Limb (tissue), 2 donors: ENCODE measurements around the gene IPO13.

Source experiments
- DNase-seq, 2 donors: peaks; one replicate each; pipeline ENCODE4 v3.0.0-alpha.2; 2016; ENCODE audit errors: extremely low spot score in 2 of 2

Gene IPO13

GRCh38 chr1:43973981-43974442 is 27.3 kb downstream of the IPO13 start:
- no peak for DNase-seq

DNA sequence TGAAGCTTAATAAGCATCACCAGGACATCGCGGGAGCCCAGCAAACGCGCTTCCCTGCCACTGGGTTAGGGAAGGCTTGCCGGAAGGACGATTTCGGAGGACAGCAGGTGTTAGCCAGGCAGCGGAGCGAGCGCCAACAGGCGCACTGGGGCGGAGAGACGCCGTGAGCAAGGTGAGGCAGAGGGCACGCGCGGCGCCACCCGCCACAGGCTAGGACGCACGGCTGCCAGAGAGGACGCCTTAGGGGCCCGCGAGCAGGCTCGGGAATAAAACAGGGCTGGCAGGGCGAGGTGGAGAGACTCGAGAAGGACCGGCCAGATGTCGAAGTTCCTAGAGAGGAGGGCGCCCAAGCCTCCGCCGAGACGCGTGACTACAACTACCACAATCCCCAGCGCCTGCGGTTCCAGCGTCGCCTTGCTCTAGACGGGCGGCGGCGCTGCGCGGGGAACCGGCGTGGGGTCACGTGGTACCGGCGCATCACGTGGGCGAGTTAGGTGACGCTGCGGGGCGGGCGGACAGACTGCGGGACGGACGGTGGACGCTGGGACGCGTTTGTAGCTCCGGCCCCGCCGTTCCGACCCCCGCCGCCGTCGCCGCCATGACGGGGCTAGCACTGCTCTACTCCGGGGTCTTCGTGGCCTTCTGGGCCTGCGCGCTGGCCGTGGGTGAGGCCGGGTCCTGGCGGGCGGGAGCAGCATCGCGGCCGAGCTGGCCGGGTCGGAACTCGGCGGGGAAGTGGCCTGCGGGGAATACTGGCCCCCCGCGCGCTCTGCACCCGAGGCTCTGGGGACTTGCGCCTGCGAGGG is 27.9 kb downstream of the IPO13 start, which contains the start of gene ATP6V0B:
Gene ATP6V0B, plus strand, starts transcription at position 518 of the 806 bp plus-strand sequence. Its CDS starts 81 bp downstream, at position 599.
- DNase-seq: peak; percentile 94 to 97

GRCh38 chr1:43975249-43975961 is 28.7 kb downstream of the IPO13 start:
- DNase-seq: no peak

DNA sequence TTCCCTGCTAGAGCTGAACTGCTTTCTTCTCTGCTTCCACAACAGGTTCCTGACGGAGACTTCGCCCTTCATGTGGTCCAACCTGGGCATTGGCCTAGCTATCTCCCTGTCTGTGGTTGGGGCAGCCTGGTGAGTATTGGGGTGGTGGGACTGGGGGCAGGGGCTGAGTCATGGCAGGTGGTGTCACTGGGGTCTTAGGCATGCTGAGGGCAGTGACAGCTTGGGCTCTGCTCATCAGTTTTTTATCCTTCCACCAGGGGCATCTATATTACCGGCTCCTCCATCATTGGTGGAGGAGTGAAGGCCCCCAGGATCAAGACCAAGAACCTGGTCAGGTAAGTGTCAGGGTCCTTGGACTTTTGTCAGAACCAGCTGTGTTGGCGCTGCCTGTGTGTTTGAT is 29.3 kb downstream of the IPO13 start:
- no peak for DNase-seq

DNA sequence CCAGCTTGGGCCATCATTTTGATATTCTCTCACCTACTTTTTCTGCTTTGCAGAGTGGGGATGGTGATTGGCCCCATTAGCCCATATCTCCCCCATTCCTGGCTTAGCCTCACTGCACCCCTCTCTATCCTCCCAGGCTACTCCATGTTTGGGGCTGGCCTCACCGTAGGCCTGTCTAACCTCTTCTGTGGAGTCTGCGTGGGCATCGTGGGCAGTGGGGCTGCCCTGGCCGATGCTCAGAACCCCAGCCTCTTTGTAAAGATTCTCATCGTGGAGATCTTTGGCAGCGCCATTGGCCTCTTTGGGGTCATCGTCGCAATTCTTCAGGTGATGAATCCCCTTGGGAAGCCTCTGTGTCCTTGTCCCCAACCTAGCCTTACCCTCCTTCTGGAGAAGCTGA is 30.1 kb downstream of the IPO13 start:
- DNase-seq: no peak

DNA sequence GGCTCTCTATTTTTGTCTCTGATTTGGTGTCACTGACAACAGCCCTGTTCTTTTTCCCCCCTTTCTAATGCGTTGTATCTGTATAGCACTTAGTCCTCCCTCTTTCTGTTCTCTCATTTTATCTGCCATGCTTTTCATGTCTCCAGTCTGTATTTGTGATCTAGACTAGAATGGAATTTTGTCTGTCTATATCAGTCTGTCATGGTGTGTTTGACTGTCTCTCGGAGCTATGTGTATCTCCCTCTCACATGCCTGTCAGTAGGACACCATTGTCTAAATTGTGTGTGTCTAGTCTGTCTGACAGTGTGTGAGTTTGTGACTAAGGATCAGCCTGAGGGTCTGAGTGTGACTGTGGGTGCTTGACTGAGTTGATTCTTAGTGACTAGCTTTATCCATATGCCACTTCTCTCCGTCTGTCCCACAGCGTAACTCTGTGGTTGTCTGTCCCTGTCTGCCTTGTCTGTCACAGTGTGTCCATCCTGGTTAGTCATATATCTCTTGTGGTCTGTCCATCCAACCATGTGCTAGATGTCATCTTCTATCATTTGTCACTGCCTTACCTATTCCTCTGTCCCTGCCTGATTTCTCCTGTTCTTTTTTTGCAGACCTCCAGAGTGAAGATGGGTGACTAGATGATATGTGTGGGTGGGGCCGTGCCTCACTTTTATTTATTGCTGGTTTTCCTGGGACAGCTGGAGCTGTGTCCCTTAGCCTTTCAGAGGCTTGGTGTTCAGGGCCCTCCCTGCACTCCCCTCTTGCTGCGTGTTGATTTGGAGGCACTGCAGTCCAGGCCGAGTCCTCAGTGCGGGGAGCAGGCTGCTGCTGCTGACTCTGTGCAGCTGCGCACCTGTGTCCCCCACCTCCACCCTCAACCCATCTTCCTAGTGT is 30.9 kb downstream of the IPO13 start:
- DNase-seq: no peak

- no peak for DNase-seq
Observed at GRCh38 chr1:43978264-43978550, 31.5 kb downstream of the IPO13 start.

DNA sequence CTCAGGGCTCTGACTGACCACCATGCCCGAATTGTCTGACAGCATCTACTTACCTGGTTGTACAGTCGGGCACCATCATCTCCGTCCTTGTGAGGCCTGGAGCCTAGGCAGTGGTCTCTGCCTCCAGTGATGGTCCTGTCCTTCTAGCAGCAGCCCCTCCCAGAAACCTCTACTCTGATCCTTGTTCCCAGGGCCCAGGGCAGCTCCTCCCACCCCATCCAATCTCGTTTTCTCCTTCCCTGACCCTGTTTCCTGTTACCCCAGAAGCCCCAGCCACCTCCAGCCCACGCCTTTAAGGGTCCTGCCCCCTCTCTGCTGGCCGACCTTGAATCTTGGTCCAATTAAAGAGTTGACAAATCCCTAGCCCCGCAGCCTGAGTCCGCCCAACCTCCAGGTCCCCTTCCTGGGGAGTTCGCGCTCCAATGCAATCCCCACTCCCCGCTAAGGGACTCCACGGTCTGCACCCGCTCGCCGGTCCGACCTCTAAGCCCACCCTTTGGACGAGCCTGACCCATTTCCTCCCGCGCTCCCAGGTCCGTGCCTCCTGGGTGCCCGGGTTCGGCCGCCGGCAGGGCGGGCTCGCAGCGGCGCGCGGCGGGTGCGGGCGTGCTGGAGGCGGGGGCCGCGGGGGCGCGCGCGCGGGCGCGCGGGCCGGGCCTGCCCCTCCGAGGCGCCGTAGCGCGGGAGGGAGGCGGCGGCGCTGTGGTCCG is 32.0 kb downstream of the IPO13 start, which contains the start of gene B4GALT2:
Gene B4GALT2, plus strand, starts transcription at position 660 of the 710 bp plus-strand sequence. CDS start 1,951 bp downstream, outside the sequence.
- peak in 1 of 2 donors; percentile 75 for DNase-seq

DNA sequence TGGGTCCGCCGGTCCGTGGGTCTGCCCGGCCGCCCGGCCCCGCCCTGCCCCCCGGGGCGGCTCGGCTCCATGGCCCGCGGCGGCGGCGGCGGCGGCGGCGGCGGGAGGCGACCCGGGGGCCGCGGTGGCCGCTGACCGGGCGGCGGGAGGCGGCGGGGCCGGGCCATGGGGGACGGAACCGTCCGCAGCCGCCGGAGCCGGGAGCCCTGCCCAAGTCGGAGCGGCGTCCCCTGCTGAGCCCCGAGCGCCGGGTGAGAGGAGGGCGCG is 32.4 kb downstream of the IPO13 start:
- DNase-seq: no peak

- DNase-seq: peak; percentile 10 to 76
Observed at GRCh38 chr1:43979528-43980254, 32.9 kb downstream of the IPO13 start.

DNA sequence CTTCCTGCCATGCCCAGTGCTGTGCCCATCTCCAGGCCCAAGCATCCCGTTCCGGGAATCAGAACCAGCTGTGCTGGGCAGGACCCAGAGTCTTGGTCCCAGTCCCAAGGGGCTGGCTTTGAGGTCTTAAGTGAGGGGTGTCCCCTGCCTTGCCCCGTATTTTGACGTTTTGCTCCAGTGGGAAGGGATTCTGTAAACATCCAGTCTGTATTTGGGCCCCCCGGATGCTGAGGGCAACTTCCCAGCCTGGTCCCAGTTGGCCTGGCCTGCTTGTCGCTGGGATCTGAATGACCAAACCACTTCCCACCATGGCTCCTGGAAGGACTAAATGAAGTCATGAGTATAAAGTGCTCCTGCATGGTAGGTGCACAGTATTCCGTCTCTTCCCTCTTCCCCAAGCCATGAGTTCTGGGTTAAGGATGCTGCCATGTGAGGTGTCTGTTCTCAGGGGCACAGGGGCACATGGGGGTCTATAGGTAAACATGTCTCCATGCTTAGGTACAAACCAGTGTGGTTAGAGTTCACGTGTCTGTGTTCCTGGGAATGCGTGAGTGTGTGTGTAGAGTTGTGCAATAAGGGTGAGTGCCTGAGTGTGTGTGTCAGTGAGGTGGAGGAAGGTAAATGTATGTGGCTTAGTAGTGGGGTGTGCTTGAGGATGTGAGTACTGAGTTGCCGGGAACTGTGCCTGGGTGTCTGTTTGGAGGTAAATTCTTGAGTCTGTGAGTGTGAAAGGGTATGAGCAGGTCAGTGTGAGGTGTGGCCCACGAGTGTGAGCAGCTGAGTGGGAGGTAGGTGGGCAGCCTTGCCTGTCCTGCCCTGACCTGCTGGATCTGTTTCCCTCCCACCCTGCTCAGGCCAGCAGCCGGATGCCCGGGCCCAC is 33.7 kb downstream of the IPO13 start:
- DNase-seq: no peak

DNA sequence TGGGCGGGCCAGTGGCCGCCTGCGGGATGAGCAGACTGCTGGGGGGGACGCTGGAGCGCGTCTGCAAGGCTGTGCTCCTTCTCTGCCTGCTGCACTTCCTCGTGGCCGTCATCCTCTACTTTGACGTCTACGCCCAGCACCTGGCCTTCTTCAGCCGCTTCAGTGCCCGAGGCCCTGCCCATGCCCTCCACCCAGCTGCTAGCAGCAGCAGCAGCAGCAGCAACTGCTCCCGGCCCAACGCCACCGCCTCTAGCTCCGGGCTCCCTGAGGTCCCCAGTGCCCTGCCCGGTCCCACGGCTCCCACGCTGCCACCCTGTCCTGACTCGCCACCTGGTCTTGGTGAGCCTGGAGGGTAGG is 34.4 kb downstream of the IPO13 start:
- DNase-seq: no peak

GRCh38 chr1:43981636-43982035 is 34.9 kb downstream of the IPO13 start:
- no peak for DNase-seq

GRCh38 chr1:43982241-43982640 is 35.5 kb downstream of the IPO13 start:
- DNase-seq: no peak

DNA sequence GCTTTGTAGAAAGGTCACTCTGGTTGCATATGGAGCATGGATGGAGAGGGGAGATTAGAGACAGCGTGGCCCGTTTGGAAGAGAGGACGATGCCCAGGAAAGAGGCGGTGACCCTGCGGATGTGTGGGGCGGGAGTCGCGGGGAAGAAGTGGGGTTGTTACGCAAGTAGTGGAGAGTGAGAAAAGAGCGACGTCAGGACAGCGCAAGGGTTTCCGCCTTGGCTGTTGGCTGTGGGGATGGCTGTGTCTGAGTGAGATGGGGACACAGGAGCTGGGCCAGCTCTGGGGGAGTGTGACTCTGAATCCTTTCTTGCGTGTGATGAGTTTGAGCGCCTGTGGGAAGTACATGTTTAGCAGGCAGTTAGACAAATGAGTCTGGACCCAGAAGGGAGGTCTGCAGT is 36.1 kb downstream of the IPO13 start:
- DNase-seq: no peak

GRCh38 chr1:43983253-43983899 is 36.6 kb downstream of the IPO13 start:
- no peak for DNase-seq

GRCh38 chr1:43984855-43985254 is 38.1 kb downstream of the IPO13 start:
- DNase-seq: no peak

GRCh38 chr1:43985984-43986595 is 39.3 kb downstream of the IPO13 start:
- no peak for DNase-seq

DNA sequence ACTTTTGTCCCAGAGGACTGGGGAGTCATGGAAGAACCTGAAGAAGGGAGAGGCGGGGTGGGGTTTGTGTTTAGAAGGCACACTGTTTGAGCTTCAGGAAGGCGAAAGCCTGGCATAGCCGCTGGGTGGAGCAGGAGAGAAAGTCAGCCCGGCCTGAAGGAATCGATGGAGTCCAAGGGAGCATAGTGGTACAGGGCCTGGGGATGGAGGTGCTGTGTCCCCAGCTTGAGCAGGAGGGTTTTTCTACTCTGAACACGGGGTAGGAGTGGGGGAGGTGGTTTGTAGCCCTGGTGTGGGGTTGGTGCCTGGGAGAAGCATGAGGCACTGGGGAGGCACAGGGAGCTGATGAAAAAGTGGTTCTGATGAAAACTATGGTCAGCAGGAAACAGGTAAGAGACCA is 40.0 kb downstream of the IPO13 start:
- DNase-seq: no peak
